DND-41 (cell line): ENCODE measurements around the gene CT55.
"Not testable (repeated sequence)": the region's sequence is repeated elsewhere in the genome, so short reads cannot be mapped to it uniquely, and the experiment has no call there.

Source experiments
- ATAC-seq: fragments of 200-7000 bp; cut with Tn5 transposase; 3 replicates; pipeline ENCODE4 v1.9.1; 2021; ENCODE audit warnings: low read depth; ENCODE audit not compliant: insufficient read depth
- DNase-seq: peaks from one replicate; pipeline ENCODE4 v3.0.0-alpha.2; 2020
- H2AFZ ChIP-seq: 2 replicates; pipeline ENCODE4 v1.6.0; 2012; ENCODE audit warnings: low read depth, low read length
- H3K27ac ChIP-seq: 2 replicates; pipeline ENCODE4 v1.5.1; 2012; ENCODE audit warnings: low read length, inconsistent platforms
- H3K27me3 ChIP-seq: fragments of 200-600 bp; sonication (generic); 2 replicates; pipeline ENCODE4 v1.6.0; 2012; ENCODE audit warnings: low read length, mild to moderate bottlenecking, inconsistent platforms; ENCODE audit not compliant: insufficient read depth, poor library complexity
- H3K36me3 ChIP-seq: 2 replicates; pipeline ENCODE4 v1.5.1; 2012; ENCODE audit warnings: low read length, inconsistent platforms; ENCODE audit not compliant: insufficient read depth
- H3K4me1 ChIP-seq: 2 replicates; pipeline ENCODE4 v1.5.1; 2012; ENCODE audit warnings: mild to moderate bottlenecking, low read length; ENCODE audit not compliant: insufficient read depth
- H3K4me2 ChIP-seq: 2 replicates; pipeline ENCODE4 v1.6.0; 2012; ENCODE audit warnings: mild to moderate bottlenecking, moderate library complexity, low read length, inconsistent platforms; ENCODE audit not compliant: insufficient read depth
- H3K4me3 ChIP-seq, 2 experiments: fragments of 200-600 bp in 1 of 2; shearing (Covaris generic) in 1 of 2; 2 replicates each; pipeline ENCODE4 v1.5.1; 2012 to 2016; ENCODE audit warnings: inconsistent platforms in 2 of 2, low read length in 2 of 2, mild to moderate bottlenecking in 2 of 2, low read depth in 1 of 2, moderate library complexity in 1 of 2
- H3K79me2 ChIP-seq: 2 replicates; pipeline ENCODE4 v1.6.0; 2012; ENCODE audit warnings: low read length, inconsistent platforms; ENCODE audit not compliant: insufficient read depth
- H3K9ac ChIP-seq: 2 replicates; pipeline ENCODE4 v1.6.0; 2012; ENCODE audit warnings: low read depth, mild to moderate bottlenecking, inconsistent platforms, low read length, moderate library complexity
- H3K9me3 ChIP-seq: 2 replicates; pipeline ENCODE4 v1.5.1; 2012; ENCODE audit warnings: low read length, moderate library complexity, mild to moderate bottlenecking, inconsistent platforms; ENCODE audit not compliant: insufficient read depth, severe bottlenecking
- H4K20me1 ChIP-seq: 2 replicates; pipeline ENCODE4 v1.6.0; 2012; ENCODE audit warnings: low read length; ENCODE audit not compliant: insufficient read depth
- EZH2 ChIP-seq: IDR thresholded peaks from 3 replicates; pipeline ENCODE4 v1.6.1; 2012; ENCODE audit warnings: borderline replicate concordance, low read depth, mild to moderate bottlenecking, moderate library complexity, low read length, inconsistent platforms; ENCODE audit not compliant: severe bottlenecking
- TF ChIP-seq, protein P1 (sequence below): IDR thresholded peaks from 2 replicates; pipeline ENCODE4 v1.5.1; 2012; ENCODE audit warnings: borderline replicate concordance, low read length, moderate library complexity, mild to moderate bottlenecking; ENCODE audit not compliant: poor library complexity, severe bottlenecking; ENCODE audit errors: extremely low read depth

Gene CT55

DNA sequence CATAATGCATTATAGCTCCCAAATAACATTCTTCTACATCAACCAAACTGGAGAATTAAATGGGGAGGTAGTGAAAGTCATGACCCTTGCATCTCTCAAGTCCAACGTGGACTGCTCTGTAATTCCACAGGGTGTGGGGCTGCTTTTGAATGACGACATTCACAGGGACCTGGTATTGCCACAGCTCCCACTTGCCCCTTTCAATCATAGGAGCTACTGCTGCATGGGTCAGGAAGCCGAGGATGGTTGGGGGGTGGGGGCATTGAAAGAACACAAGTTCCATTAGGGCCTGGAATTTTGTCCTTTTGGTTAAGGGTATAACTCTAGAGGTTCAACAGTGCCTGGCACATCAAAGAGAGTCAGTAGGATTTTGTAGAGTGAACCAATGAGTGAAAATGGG, 7.4 kb upstream of the CT55 start:
- Histone ChIP-seq H3K79me2 (no peaks in the 10 kb centered on the region), H3K36me3 (no peaks in the 10 kb centered on the region), H4K20me1 (no peaks in the 10 kb centered on the region), H3K4me2 (no peak overlapping the region), H3K9me3 (no peaks in the 10 kb centered on the region), H3K27ac (no peak overlapping the region), H2AFZ (no peak overlapping the region), H3K27me3 (no peaks in the 10 kb centered on the region), H3K4me3 (no peak overlapping the region), H3K9ac (no peak overlapping the region), H3K4me1 (no peaks in the 10 kb centered on the region)
- TF ChIP-seq, protein P1, sequence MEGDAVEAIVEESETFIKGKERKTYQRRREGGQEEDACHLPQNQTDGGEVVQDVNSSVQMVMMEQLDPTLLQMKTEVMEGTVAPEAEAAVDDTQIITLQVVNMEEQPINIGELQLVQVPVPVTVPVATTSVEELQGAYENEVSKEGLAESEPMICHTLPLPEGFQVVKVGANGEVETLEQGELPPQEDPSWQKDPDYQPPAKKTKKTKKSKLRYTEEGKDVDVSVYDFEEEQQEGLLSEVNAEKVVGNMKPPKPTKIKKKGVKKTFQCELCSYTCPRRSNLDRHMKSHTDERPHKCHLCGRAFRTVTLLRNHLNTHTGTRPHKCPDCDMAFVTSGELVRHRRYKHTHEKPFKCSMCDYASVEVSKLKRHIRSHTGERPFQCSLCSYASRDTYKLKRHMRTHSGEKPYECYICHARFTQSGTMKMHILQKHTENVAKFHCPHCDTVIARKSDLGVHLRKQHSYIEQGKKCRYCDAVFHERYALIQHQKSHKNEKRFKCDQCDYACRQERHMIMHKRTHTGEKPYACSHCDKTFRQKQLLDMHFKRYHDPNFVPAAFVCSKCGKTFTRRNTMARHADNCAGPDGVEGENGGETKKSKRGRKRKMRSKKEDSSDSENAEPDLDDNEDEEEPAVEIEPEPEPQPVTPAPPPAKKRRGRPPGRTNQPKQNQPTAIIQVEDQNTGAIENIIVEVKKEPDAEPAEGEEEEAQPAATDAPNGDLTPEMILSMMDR = no peak
- TF ChIP-seq EZH2 = no peak
- DNase-seq = no peak
- ATAC-seq = no peak

DNA sequence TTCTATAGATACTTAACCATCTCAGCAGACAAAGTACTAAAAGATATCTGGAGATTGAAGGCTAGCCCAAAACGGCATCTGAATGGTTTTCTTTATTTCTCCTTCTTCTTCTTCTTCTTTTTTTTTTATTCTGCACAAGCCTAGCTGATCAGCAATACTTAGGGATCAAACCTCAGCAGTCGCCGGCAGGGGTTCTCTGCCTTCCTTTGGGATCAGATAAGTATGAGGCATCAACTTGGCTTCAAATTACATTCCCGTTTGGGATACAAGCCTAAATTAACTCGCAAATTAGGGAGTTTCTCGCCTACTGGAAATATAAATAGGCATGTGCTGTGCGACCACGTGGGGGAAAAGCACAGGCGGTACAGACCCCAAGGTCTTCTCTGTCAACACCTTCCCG, 730 bp downstream of the CT55 start:
- ATAC-seq = no peak
- Histone ChIP-seq H3K36me3 (no peaks in the 10 kb centered on the region), H3K9ac (no peak overlapping the region), H3K79me2 (no peaks in the 10 kb centered on the region), H3K9me3 (no peaks in the 10 kb centered on the region), H3K27me3 (no peaks in the 10 kb centered on the region), H2AFZ (no peak overlapping the region), H4K20me1 (no peaks in the 10 kb centered on the region), H3K4me2 (no peak overlapping the region), H3K4me1 (no peaks in the 10 kb centered on the region), H3K4me3 (no peak overlapping the region), H3K27ac (no peak overlapping the region)
- DNase-seq = no peak
- TF ChIP-seq EZH2 = no peak
- TF ChIP-seq, protein P1 = no peak

DNA sequence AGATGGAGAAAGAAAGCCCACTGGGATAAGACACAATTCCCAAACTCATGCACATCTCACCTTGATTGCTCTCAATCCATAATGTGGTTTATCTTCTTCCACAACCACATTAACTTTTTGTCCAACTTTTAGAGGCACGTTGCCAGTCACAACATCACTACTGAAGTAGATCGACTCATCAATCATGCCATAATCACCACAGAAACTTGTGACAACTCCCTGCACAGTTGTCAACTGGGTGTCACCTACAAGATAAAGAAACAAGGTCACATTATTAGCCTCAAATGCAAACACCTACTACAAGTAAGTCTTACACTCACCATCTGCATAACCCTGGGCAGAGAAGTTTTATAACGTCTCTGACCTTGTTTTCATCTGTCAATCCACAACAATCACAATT, 1.7 kb downstream of the CT55 start:
- H3K4me2 ChIP-seq, H3K9me3 ChIP-seq, H3K36me3 ChIP-seq, H3K79me2 ChIP-seq, H3K27ac ChIP-seq, H2AFZ ChIP-seq, H4K20me1 ChIP-seq, H3K4me3 ChIP-seq, DNase-seq, H3K27me3 ChIP-seq, ATAC-seq, H3K4me1 ChIP-seq, H3K9ac ChIP-seq: not testable (repeated sequence)

DNA sequence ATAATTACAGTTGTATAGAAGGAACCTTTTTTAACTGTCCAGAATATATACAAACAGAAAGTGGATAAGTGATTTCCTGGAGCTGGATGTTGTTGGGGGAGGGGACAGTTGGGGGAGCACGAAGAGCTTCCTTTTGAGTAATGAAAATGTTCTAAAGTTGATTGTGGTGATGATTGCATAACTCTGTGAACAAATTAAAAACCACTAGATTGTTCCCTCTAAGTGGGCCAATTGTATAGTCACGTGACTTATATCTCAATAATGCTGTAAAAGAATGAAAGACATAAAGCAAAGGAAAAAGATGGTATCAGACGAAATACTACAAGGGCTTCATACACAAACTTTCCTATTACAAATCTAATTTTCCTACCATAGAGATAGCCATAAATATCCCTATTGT, 2.7 kb downstream of the CT55 start:
- H3K36me3 ChIP-seq = no peaks in the 10 kb centered on the region
- no peak overlapping the region for H3K27ac ChIP-seq
- H3K79me2 ChIP-seq = no peaks in the 10 kb centered on the region
- TF ChIP-seq, protein P1 = no peak
- no peak for TF ChIP-seq EZH2
- no peaks in the 10 kb centered on the region for H3K9me3 ChIP-seq
- no peak overlapping the region for H2AFZ ChIP-seq
- DNase-seq (no peak), ATAC-seq (no peak)
- no peak overlapping the region for H3K4me3 ChIP-seq
- no peaks in the 10 kb centered on the region for H3K4me1 ChIP-seq
- no peaks in the 10 kb centered on the region for H3K27me3 ChIP-seq
- no peak overlapping the region for H3K9ac ChIP-seq
- H4K20me1 ChIP-seq = no peaks in the 10 kb centered on the region
- no peak overlapping the region for H3K4me2 ChIP-seq

DNA sequence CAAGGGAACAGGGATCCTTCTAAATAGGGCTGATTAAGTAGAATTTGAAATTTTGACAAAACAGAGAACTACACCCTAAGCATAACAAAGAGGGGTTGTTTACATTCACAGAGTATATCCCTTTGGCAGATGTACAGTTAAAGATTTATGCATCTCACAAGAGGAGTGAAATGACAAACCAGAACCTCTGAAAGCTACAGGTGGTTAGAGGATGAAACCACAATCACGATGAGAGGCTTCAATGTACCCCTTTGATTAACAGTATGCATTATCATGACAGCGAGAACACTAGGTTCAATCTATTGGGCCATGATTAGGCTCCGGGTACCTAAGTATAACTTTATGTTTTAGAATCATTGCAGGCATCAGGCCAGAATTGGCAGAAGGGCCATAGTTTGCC, 16.5 kb downstream of the CT55 start:
- H3K4me3 ChIP-seq, H3K4me1 ChIP-seq, H3K9me3 ChIP-seq, H3K36me3 ChIP-seq, H2AFZ ChIP-seq, H3K27ac ChIP-seq, DNase-seq, ATAC-seq, H3K4me2 ChIP-seq, H4K20me1 ChIP-seq, H3K79me2 ChIP-seq, H3K27me3 ChIP-seq, H3K9ac ChIP-seq: not testable (repeated sequence)

DNA sequence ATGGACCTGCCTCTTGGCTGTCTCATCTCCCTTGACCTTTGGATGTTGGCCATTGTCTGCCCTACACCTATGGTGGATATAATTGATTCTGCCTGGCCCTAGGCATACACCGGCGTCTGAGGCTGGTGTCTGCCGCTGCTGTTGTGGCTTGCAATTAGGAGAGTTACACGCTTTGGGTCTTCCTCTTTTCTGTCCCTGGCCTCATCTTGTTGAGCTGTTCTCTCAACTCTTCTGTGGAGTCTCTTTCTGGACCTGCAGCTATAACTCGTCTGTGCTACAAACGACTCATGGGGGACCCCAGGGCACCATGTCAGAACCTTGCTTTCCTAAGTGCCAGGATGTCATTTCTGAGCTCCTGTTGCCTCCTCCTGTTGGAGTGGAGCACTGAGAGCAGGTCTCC, 45.1 kb downstream of the CT55 start:
- not testable (repeated sequence) for H2AFZ ChIP-seq, H3K9me3 ChIP-seq, H3K27ac ChIP-seq, H3K27me3 ChIP-seq, H4K20me1 ChIP-seq, H3K4me2 ChIP-seq, H3K4me3 ChIP-seq, H3K36me3 ChIP-seq, H3K9ac ChIP-seq, ATAC-seq, H3K79me2 ChIP-seq, H3K4me1 ChIP-seq, DNase-seq
